Measurements from ENCODE around the gene FAT1.

FAT1 gene

GRCh38 chr4:186541801-186542200 is 181.9 kb downstream of the FAT1 start:
- no peaks in the 10 kb centered on the region for H3K9me3 ChIP-seq (replicated peaks; ENCODE audit: insufficient read depth, low read length)
- no peaks in the 10 kb centered on the region for H3K36me3 ChIP-seq (replicated peaks; ENCODE audit: insufficient read depth, low read length)
- H3K4me2 ChIP-seq (ENCODE audit: low read depth, low read length): no peak overlapping the region
- H3K79me2 ChIP-seq (ENCODE audit: low read length): no peaks in the 10 kb centered on the region
- TF ChIP-seq, protein P1, sequence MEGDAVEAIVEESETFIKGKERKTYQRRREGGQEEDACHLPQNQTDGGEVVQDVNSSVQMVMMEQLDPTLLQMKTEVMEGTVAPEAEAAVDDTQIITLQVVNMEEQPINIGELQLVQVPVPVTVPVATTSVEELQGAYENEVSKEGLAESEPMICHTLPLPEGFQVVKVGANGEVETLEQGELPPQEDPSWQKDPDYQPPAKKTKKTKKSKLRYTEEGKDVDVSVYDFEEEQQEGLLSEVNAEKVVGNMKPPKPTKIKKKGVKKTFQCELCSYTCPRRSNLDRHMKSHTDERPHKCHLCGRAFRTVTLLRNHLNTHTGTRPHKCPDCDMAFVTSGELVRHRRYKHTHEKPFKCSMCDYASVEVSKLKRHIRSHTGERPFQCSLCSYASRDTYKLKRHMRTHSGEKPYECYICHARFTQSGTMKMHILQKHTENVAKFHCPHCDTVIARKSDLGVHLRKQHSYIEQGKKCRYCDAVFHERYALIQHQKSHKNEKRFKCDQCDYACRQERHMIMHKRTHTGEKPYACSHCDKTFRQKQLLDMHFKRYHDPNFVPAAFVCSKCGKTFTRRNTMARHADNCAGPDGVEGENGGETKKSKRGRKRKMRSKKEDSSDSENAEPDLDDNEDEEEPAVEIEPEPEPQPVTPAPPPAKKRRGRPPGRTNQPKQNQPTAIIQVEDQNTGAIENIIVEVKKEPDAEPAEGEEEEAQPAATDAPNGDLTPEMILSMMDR (IDR thresholded peaks at IDR 0.05; ENCODE audit: low read length): no peak
- TF ChIP-seq EZH2 (optimal IDR thresholded peaks at IDR 0.05; ENCODE audit: low read depth, low read length) (no peak), EZH2phosphoT487 (IDR thresholded peaks at IDR 0.05; ENCODE audit: low read length) (no peak)
- H2AFZ ChIP-seq (ENCODE audit: low read length): no peak overlapping the region
- H3K27ac ChIP-seq (ENCODE audit: low read length): no peak overlapping the region
- no peak overlapping the region for H3K9ac ChIP-seq (ENCODE audit: low read length)
- H3K4me3 ChIP-seq (ENCODE audit: low read length): no peak overlapping the region
- H3K9me2 ChIP-seq (replicated peaks; ENCODE audit: insufficient read depth, low read length): no peaks in the 10 kb centered on the region
- no peaks in the 10 kb centered on the region for H4K20me1 ChIP-seq (ENCODE audit: insufficient read depth, low read length)
- H3K4me1 ChIP-seq (ENCODE audit: low read length): no peaks in the 10 kb centered on the region
- H3F3A ChIP-seq (ENCODE audit: insufficient read depth, low read length): no peaks in the 10 kb centered on the region
- H3K27me3 ChIP-seq (replicated peaks; ENCODE audit: insufficient read depth, low read length): no peaks in the 10 kb centered on the region
- no peak for DNase-seq

DNA sequence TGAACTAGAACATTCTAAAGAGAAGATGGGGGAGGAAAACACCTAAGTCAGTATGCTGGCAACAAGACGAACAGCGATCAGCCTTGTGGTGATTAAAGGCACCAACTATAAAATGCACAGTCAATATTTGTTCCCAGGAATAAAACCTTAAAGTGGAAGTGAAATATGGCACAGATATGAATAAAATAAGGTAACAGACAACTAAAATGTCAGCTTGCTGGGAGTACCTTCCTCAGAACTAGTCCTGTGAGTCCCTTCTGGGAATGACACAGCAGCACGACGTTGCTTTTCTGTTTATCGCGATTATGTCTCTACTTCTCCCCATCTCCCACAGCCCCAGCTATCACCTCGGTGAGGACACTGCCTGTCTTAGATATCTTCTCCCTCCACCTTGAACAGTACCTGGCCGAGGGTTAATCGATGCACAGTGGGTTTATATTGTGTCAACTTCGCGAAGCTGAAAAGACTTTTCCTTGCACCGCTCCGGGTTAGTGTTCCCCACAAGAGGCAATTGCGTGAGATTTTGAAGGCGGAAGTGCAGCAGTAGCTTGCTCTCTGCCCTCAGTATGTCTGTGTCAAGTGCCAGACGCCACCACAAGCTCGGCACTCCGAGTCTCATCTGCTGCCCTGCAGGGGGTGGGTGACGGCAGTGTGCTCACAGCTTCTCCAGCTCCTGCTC is 185.7 kb downstream of the FAT1 start:
- no peak overlapping the region for H3K27ac ChIP-seq (ENCODE audit: low read length)
- no peaks in the 10 kb centered on the region for H3K9me2 ChIP-seq (replicated peaks; ENCODE audit: insufficient read depth, low read length)
- H3K4me1 ChIP-seq (ENCODE audit: low read length): no peaks in the 10 kb centered on the region
- no peaks in the 10 kb centered on the region for H3K27me3 ChIP-seq (replicated peaks; ENCODE audit: insufficient read depth, low read length)
- H3K36me3 ChIP-seq (replicated peaks; ENCODE audit: insufficient read depth, low read length): no peaks in the 10 kb centered on the region
- H4K20me1 ChIP-seq (ENCODE audit: insufficient read depth, low read length): no peaks in the 10 kb centered on the region
- H3K9me3 ChIP-seq (replicated peaks; ENCODE audit: insufficient read depth, low read length): no peaks in the 10 kb centered on the region
- no peaks in the 10 kb centered on the region for H3F3A ChIP-seq (ENCODE audit: insufficient read depth, low read length)
- no peak overlapping the region for H2AFZ ChIP-seq (ENCODE audit: low read length)
- no peak overlapping the region for H3K4me3 ChIP-seq (ENCODE audit: low read length)
- no peak overlapping the region for H3K4me2 ChIP-seq (ENCODE audit: low read depth, low read length)
- TF ChIP-seq, protein P1 (IDR thresholded peaks at IDR 0.05; ENCODE audit: low read length): no peak
- TF ChIP-seq EZH2phosphoT487 (IDR thresholded peaks at IDR 0.05; ENCODE audit: low read length) (no peak), EZH2 (optimal IDR thresholded peaks at IDR 0.05; ENCODE audit: low read depth, low read length) (no peak)
- DNase-seq: no peak
- H3K9ac ChIP-seq (ENCODE audit: low read length): no peak overlapping the region
- H3K79me2 ChIP-seq (ENCODE audit: low read length): no peaks in the 10 kb centered on the region
